T-cell (primary cell): ENCODE results near the gene RNF4. TPM values are rescaled to one million over a fixed set of nuclear protein-coding genes. Genes with fewer than 3 reads are reported as not detected.

Source experiments
- ATAC-seq, 4 experiments: fragments of 200-7000 bp in 3 of 4; fragments of 150-1000 bp in 1 of 4; cut with Tn5 transposase; replicated peaks in 1 of 4; 1 replicate in 3 of 4; 2 replicates in 1 of 4; pipeline ENCODE4 v1.10.0; 2021; ENCODE audit warnings: moderate library complexity in 3 of 4, mild to moderate bottlenecking in 2 of 4, moderate number of reproducible peaks in 1 of 4
- CTCF ChIA-PET, 2 donors: fragments of 300-600 bp; sonication (Branson Sonifier 250); formaldehyde crosslinking; loops; one replicate each; lab custom pipeline; 2022; ENCODE audit warnings: antibody characterized with exemption in 2 of 2; lab: Charles Lee
- POLR2A ChIA-PET, 2 donors: fragments of 300-600 bp; sonication (Branson Sonifier 250); formaldehyde crosslinking; loops; one replicate each; lab custom pipeline; 2022; ENCODE audit warnings: antibody characterized with exemption in 2 of 2; lab: Charles Lee
- DNase-seq, 35 experiments: peaks; one replicate each; pipeline versions ENCODE4 v3.0.0 to v3.0.0-alpha.2; 2013 to 2023
- H3K27ac ChIP-seq: one replicate; pipeline ENCODE4 v1.5.1; 2013; ENCODE audit warnings: low read length
- H3K27me3 ChIP-seq, 2 experiments: replicated peaks in 1 of 2; 1 replicate in 1 of 2; 2 replicates in 1 of 2; pipeline versions ENCODE4 v1.6.1 to v1.7.0; 2013; ENCODE audit warnings: low read length in 1 of 2, mixed read lengths in 1 of 2; ENCODE audit not compliant: control insufficient read depth in 2 of 2, insufficient read depth in 2 of 2; ENCODE audit errors: extremely low read depth in 1 of 2
- H3K36me3 ChIP-seq, 2 donors: 1 replicate in 1 of 2; 2 replicates in 1 of 2; pipeline versions ENCODE4 v1.6.1 to v1.7.0; 2013; ENCODE audit warnings: low read length in 1 of 2; ENCODE audit not compliant: control insufficient read depth in 2 of 2, insufficient read depth in 1 of 2; ENCODE audit errors: extremely low read depth in 1 of 2
- H3K4me1 ChIP-seq, 2 experiments: 1 replicate in 1 of 2; 2 replicates in 1 of 2; pipeline versions ENCODE4 v1.6.1 to v1.7.0; 2013; ENCODE audit warnings: low read length in 2 of 2, mixed read lengths in 1 of 2; ENCODE audit not compliant: insufficient read depth in 2 of 2, control insufficient read depth in 1 of 2; ENCODE audit errors: extremely low read depth in 1 of 2
- H3K4me3 ChIP-seq, 2 donors: 1 replicate in 1 of 2; 2 replicates in 1 of 2; pipeline versions ENCODE4 v1.5.1 to v1.7.0; 2013; ENCODE audit warnings: mild to moderate bottlenecking in 2 of 2, low read length in 1 of 2, moderate library complexity in 1 of 2; ENCODE audit not compliant: control insufficient read depth in 1 of 2; ENCODE audit errors: extremely low read depth in 1 of 2
- H3K9me3 ChIP-seq: 2 replicates; pipeline ENCODE4 v1.7.0; 2013
- H3K27ac Mint-ChIP-seq, 2 donors: one replicate each; pipeline ENCODE4 v1.8.0; 2020 to 2021; ENCODE audit warnings: mild to moderate bottlenecking in 2 of 2, mixed read lengths in 2 of 2
- H3K27me3 Mint-ChIP-seq, 2 donors: one replicate each; pipeline ENCODE4 v1.8.0; 2021 to 2022; ENCODE audit warnings: mixed read lengths in 2 of 2
- H3K36me3 Mint-ChIP-seq: one replicate; pipeline ENCODE4 v1.8.0; 2021; ENCODE audit warnings: mixed read lengths
- H3K4me1 Mint-ChIP-seq, 3 donors: one replicate each; pipeline ENCODE4 v1.8.0; 2020 to 2022; ENCODE audit warnings: mixed read lengths in 3 of 3, mild to moderate bottlenecking in 1 of 3
- H3K4me3 Mint-ChIP-seq, 3 donors: one replicate each; pipeline ENCODE4 v1.8.0; 2020 to 2022; ENCODE audit warnings: mild to moderate bottlenecking in 3 of 3, mixed read lengths in 3 of 3, moderate library complexity in 3 of 3
- H3K9me3 Mint-ChIP-seq, 3 donors: one replicate each; pipeline ENCODE4 v1.8.0; 2020 to 2022; ENCODE audit warnings: mixed read lengths in 3 of 3
- WGBS: methylation state at CpG from one replicate; pipeline ENCODE4 v1.1.5; 2013; ENCODE audit warnings: missing lambda C conversion rate; ENCODE audit not compliant: insufficient coverage; 5-methylcytosine and 5-hydroxymethylcytosine counted together
- total RNA-seq, 35 experiments: library from RNA in 6 of 35; stranded (reverse) in 6 of 35; fragments of 120-200 nt in 1 of 35; gene quantifications; one replicate each; pipeline versions ENCODE4 v1.2.1 to v1.2.4 and lab custom pipeline; 2013 to 2026

The RNF4 gene
- total RNA-seq, 5 donors from 2014 or later (not counting 1 experiment from before 2014, with no cell fraction given), result 89.2 to 107 (median 104) TPM

DNA sequence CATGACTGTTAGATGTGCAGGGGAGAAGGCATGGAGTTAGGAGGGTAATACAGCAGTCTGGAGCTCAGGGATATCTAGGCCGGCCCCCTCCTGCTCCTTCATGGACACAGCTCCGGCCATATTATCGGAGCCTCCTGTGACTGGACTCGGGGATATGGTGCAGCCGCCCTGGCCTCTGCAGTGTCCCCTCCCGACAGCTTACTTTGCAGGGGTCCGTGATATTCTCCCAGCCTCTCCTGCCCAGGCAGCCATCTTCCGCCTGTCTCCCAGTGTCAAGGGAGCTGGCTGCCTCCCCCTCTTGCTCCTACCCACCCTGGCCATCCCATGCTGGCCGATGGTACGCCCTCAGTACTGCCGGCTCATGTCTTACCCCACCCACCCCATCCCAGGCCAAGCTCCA lies 19.9 kb upstream of the RNF4 start:
- Mint-ChIP-seq H3K27me3 (no peaks in the 10 kb centered on the region), H3K9me3 (no peaks in the 10 kb centered on the region), H3K4me3 (no peak overlapping the region), H3K4me1 (no peaks in the 10 kb centered on the region), H3K27ac (no peak overlapping the region), H3K36me3 (no peaks in the 10 kb centered on the region)
- H3K9me3 ChIP-seq, result no peaks in the 10 kb centered on the region
- 92% methylated on average over 10 of the region's 11 CpGs for WGBS
- H3K27me3 ChIP-seq, result no peaks in the 10 kb centered on the region
- DNase-seq (no peak), ATAC-seq (no peak)
- CTCF ChIA-PET, result no interaction called here
- no peaks in the 10 kb centered on the region for H3K4me1 ChIP-seq
- H3K4me3 ChIP-seq, result no peak overlapping the region
- H3K36me3 ChIP-seq, result no peaks in the 10 kb centered on the region
- H3K27ac ChIP-seq, result no peak overlapping the region
- POLR2A ChIA-PET, result no interaction called here

DNA sequence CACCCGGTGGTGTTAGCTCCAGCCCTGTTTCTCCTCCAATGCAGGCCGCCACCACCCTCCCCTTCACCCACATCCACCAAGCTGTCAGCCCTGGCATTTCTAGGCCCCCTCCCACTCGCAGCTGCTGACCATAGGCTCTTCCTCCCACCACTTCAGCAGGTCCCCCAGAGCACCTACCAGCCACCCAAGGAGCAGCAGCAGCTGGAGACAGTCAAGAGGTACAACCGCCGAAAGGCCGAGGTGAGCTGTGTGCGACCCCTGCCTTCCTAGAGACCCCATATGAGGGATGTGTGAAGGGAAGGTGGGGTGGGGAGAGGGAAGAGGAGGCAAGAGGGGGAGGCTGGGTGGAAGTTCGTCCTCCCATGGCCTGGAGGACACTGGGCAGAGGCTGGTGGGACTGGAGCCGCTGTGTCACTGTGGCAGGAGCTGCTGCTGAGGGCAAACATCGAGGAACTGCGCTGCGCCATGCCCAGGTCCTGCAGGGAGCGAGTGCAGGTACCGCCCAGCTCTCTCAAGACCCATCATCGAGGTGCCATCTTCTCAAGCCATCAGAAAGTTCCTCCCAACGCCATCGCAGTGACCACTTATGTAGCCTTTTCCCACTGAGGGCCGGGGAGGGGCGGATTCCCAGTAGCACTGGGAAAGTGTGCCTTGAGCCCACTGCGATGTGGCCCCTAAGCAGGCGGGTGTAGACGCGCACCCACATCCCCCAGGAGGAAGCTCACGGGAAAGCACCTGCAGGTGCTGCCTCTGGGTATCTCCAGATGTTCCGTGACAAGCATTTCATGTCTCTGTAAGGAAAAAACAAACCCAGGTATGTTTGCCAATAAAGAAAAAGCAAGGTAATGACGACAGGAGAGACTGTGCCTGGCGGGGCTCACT lies 19.2 kb upstream of the RNF4 start:
- WGBS, result 88% methylated on average over 23 of the region's 27 CpGs
- Histone ChIP-seq H3K27me3 (no peaks in the 10 kb centered on the region), H3K27ac (no peak overlapping the region), H3K36me3 (no peaks in the 10 kb centered on the region), H3K4me3 (no peak overlapping the region), H3K9me3 (no peaks in the 10 kb centered on the region), H3K4me1 (no peaks in the 10 kb centered on the region)
- no peak for DNase-seq
- ChIA-PET CTCF (no interaction called here), POLR2A (interaction anchor here in 1 of 2 donors (0.5 kb wide), 1 partner anchor 30 kb away, joined by 3 read pairs; no protein-coding TSS in a partner anchor)
- H3K4me1 Mint-ChIP-seq, result no peaks in the 10 kb centered on the region
- no peaks in the 10 kb centered on the region for H3K27me3 Mint-ChIP-seq
- no peak overlapping the region for H3K4me3 Mint-ChIP-seq
- no peak overlapping the region for H3K27ac Mint-ChIP-seq
- no peak for ATAC-seq
- H3K36me3 Mint-ChIP-seq, result no peaks in the 10 kb centered on the region
- no peaks in the 10 kb centered on the region for H3K9me3 Mint-ChIP-seq

DNA sequence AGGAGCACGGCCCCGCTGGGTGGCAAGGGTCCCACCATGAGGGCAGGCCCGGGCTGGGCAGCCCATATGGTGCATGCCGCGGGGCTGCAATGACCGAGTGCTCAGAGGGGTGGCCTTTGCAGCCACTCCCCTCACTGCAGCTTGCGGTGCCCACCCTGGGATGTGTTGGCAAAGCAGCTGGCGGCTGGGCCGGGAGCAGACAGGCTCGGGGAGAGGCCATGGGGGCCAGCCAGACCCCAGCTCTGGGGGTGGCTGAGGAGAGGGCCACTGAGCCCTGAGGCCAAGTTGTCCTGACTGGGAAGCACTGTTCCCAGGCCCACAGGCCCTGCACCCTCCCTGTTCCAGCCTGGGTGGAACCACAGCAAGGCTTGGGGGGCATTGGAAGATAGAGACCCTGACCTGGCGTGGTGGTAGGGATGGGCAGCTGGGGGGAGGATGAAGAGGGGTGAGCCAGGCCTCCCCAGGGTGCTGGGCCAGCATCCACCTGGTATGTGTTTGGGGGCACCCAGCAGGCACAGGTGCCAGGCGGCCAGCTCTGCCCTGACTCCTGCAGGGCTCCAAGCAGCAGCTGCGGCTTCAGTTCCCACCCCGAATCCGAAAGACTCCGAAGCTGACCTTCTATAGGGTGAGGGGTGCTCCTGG lies 18.4 kb upstream of the RNF4 start:
- ATAC-seq, result no peak
- WGBS, result 75% methylated on average over 13 of the region's 16 CpGs
- Histone ChIP-seq H3K27me3 (no peaks in the 10 kb centered on the region), H3K36me3 (no peaks in the 10 kb centered on the region), H3K9me3 (no peaks in the 10 kb centered on the region), H3K4me3 (no peak overlapping the region), H3K4me1 (no peaks in the 10 kb centered on the region), H3K27ac (no peak overlapping the region)
- no peaks in the 10 kb centered on the region for H3K4me1 Mint-ChIP-seq
- no peak overlapping the region for H3K27ac Mint-ChIP-seq
- H3K4me3 Mint-ChIP-seq, result no peak overlapping the region
- no peak for DNase-seq
- ChIA-PET POLR2A (no interaction called here), CTCF (no interaction called here)
- H3K36me3 Mint-ChIP-seq, result no peaks in the 10 kb centered on the region
- no peaks in the 10 kb centered on the region for H3K9me3 Mint-ChIP-seq
- no peaks in the 10 kb centered on the region for H3K27me3 Mint-ChIP-seq

DNA sequence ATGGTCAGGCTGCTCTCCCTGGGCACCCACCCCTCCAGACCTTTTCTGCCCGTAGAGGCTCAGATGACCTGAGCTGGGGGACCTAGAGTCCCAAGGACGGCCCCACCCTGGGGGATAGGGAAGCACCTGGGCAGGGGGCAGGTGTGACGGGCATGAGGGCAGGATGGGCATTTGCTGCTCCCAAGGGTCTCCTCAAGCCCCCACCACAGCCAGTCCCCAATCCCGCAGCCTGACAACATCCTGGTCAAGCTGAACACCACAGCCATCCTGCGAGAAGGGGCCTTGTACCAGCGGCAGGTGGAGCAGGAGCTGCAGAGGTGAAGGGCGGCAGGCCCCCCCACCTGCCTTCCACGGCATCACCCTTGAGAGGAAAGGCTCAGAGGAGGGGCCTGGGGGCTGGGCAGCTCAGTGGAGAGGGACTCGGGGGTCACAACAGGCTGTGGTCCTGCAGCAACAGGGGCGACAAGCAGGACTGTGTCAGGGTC lies 17.8 kb upstream of the RNF4 start:
- Mint-ChIP-seq H3K4me1 (no peaks in the 10 kb centered on the region), H3K27ac (no peak overlapping the region), H3K4me3 (no peak overlapping the region), H3K27me3 (no peaks in the 10 kb centered on the region), H3K9me3 (no peaks in the 10 kb centered on the region), H3K36me3 (no peaks in the 10 kb centered on the region)
- WGBS, result 88% methylated on average over 7 of the region's 10 CpGs
- Histone ChIP-seq H3K27me3 (no peaks in the 10 kb centered on the region), H3K4me3 (no peak overlapping the region), H3K9me3 (no peaks in the 10 kb centered on the region), H3K27ac (no peak overlapping the region), H3K4me1 (no peaks in the 10 kb centered on the region), H3K36me3 (no peaks in the 10 kb centered on the region)
- POLR2A ChIA-PET, result no interaction called here
- DNase-seq (no peak), ATAC-seq (no peak)
- CTCF ChIA-PET, result no interaction called here

DNA sequence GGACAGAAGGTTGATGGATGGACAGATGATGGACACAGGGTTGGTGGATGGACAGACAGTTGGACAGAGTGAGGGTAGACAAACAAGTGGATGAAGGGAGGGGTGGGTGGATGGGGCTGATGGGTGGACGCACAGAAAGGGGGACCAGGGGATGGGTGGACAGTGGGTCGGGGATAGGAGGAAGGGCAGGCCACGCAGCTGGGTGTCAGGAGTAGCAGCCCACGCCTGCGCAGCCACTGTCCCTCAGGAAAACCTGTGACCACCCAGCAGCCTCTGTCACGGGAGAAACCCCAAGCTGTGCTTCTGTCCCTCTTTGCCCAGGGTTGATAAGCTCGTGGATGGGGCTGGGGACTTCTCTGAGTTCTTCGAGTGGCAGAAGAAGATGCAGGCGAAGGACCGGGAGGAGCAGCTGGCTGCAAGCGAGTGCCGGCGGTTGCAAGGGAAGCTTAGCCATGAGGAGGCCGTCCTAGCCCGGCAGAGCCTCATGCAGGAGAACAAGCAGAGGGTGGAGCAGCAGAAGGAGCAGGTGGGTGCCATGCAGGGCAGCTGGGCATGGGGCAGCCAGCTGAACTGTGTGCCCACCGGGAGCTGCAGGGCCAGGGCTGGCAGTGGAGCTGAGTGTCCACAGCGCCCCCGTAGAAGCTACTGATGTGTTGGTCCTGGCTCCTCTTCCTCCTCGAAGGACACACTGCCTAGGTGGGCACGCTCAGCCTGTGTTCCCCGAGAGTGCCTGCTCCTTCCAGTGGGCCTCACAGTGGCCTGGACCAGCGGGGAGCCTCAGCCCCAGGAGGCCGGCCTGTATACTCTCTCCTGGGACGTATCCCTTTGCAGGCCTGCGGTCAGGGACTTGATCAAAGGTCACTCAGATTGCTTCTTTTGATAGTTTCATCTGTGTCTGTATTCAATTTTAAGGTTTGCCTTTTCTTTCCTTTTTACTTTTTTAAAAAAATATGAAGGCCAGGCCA lies 16.8 kb upstream of the RNF4 start:
- no peak overlapping the region for H3K4me3 Mint-ChIP-seq
- H3K36me3 Mint-ChIP-seq, result no peaks in the 10 kb centered on the region
- Histone ChIP-seq H3K4me3 (no peak overlapping the region), H3K27me3 (no peaks in the 10 kb centered on the region), H3K27ac (no peak overlapping the region), H3K36me3 (no peaks in the 10 kb centered on the region), H3K9me3 (no peaks in the 10 kb centered on the region), H3K4me1 (no peaks in the 10 kb centered on the region)
- no peaks in the 10 kb centered on the region for H3K9me3 Mint-ChIP-seq
- DNase-seq (no peak), ATAC-seq (peak in 1 of 4 experiments; percentile 20)
- H3K27ac Mint-ChIP-seq, result no peak overlapping the region
- WGBS, result 83% methylated on average over 21 of the region's 25 CpGs
- ChIA-PET CTCF (no interaction called here), POLR2A (no interaction called here)
- H3K4me1 Mint-ChIP-seq, result no peaks in the 10 kb centered on the region
- no peaks in the 10 kb centered on the region for H3K27me3 Mint-ChIP-seq
